Measurements from ENCODE around the gene SERPINB2. TPM values are rescaled to one million over a fixed set of nuclear protein-coding genes. Genes with fewer than 3 reads are reported as not detected.
"Not testable (repeated sequence)": the region's sequence is repeated elsewhere in the genome, so short reads cannot be mapped to it uniquely, and the experiment has no call there.

SERPINB2 gene
- total RNA-seq, 1 experiment from 2014 or later, result 0.39 TPM

GRCh38 chr18:63936156-63936931 lies 48.8 kb downstream of the SERPINB2 start:
- DNase-seq (ENCODE audit: low spot score), result peak; percentile 87

GRCh38 chr18:63936932-63937393 lies 49.5 kb downstream of the SERPINB2 start:
- no peak for DNase-seq (ENCODE audit: low spot score)

- DNase-seq (ENCODE audit: low spot score), result no peak
These were observed 52.5 kb downstream of the SERPINB2 start for GRCh38 chr18:63940008-63940407.

- not testable (repeated sequence) for DNase-seq (ENCODE audit: low spot score)
These were observed 53.1 kb downstream of the SERPINB2 start for GRCh38 chr18:63940543-63941050.

GRCh38 chr18:63947051-63947790 lies 59.7 kb downstream of the SERPINB2 start:
- DNase-seq (ENCODE audit: low spot score), result no peak

- DNase-seq (ENCODE audit: low spot score), result peak; percentile 32
These were observed 61.7 kb downstream of the SERPINB2 start, which contains the start of gene HMSD for GRCh38 chr18:63949068-63949737. Gene HMSD, plus strand, starts transcription at chr18:63949301. Its CDS starts 4,155 bp downstream, at chr18:63953456.

- no peak for DNase-seq (ENCODE audit: low spot score)
These were observed 63.8 kb downstream of the SERPINB2 start for GRCh38 chr18:63951302-63951705.

Other genes with a start within 250 kb of the SERPINB2 start
- gene SERPINB4, start 243.4 kb upstream of the SERPINB2 start, total RNA-seq (2014; rRNA removed; shearing (Covaris generic)), result not detected in 2 replicates
- not detected in 2 replicates for gene SERPINB3, start 225.8 kb upstream of the SERPINB2 start, total RNA-seq (2014; rRNA removed; shearing (Covaris generic))
- not detected in 2 replicates for gene SERPINB11, start 184.7 kb upstream of the SERPINB2 start, total RNA-seq (2014; rRNA removed; shearing (Covaris generic))
- gene SERPINB7, start 112.3 kb upstream of the SERPINB2 start, total RNA-seq (2014; rRNA removed; shearing (Covaris generic)), result 1.3 TPM in 1 of 2 replicates, not detected in the other
- gene SERPINB10, start 20.3 kb downstream of the SERPINB2 start, total RNA-seq (2014; rRNA removed; shearing (Covaris generic)), result 1.0 TPM in 1 of 2 replicates, not detected in the other
- gene HMSD, start 61.6 kb downstream of the SERPINB2 start, total RNA-seq (2014; rRNA removed; shearing (Covaris generic)), result 0.12 TPM in 1 of 2 replicates, not detected in the other
- 7.8 and 9.2 TPM in 2 replicates for gene SERPINB8, start 82.4 kb downstream of the SERPINB2 start, total RNA-seq (2014; rRNA removed; shearing (Covaris generic))

Data from H4 (cell line).